Liver (tissue), 9 donors: Measurements from ENCODE around the gene SLC6A18. TPM values are rescaled to one million over a fixed set of nuclear protein-coding genes. Genes with fewer than 3 reads are reported as not detected.

ENCODE experiments used
- DNase-seq: peaks from one replicate; pipeline ENCODE4 v3.0.0-alpha.2; 2017; ENCODE audit warnings: low spot score
- H3K27ac ChIP-seq, 2 donors: one replicate each; pipeline ENCODE4 v1.7.0; 2013; ENCODE audit warnings: inconsistent platforms in 2 of 2, low read length in 2 of 2, control low read depth in 1 of 2, low read depth in 1 of 2, mild to moderate bottlenecking in 1 of 2
- H3K27me3 ChIP-seq, 4 donors: one replicate each; pipeline versions ENCODE4 v1.6.1 to v1.7.0; 2013; ENCODE audit warnings: low read length in 3 of 4, inconsistent platforms in 1 of 4, mild to moderate bottlenecking in 1 of 4, moderate library complexity in 1 of 4; ENCODE audit not compliant: control insufficient read depth in 4 of 4, insufficient read depth in 4 of 4
- H3K36me3 ChIP-seq, 4 donors: one replicate each; pipeline versions ENCODE4 v1.6.1 to v1.7.0; 2013; ENCODE audit warnings: low read length in 3 of 4, mild to moderate bottlenecking in 3 of 4, low read depth in 1 of 4, moderate library complexity in 1 of 4; ENCODE audit not compliant: control insufficient read depth in 4 of 4, insufficient read depth in 3 of 4
- H3K4me1 ChIP-seq, 4 donors: one replicate each; pipeline versions ENCODE4 v1.6.1 to v1.7.0; 2013; ENCODE audit warnings: low read length in 3 of 4, mild to moderate bottlenecking in 3 of 4, moderate library complexity in 1 of 4; ENCODE audit not compliant: control insufficient read depth in 4 of 4, insufficient read depth in 4 of 4
- H3K4me3 ChIP-seq, 3 donors: one replicate each; pipeline versions ENCODE4 v1.6.1 to v1.7.0; 2013; ENCODE audit warnings: low read length in 3 of 3, control low read depth in 1 of 3, low read depth in 1 of 3, mild to moderate bottlenecking in 1 of 3
- H3K9ac ChIP-seq, 2 donors: one replicate each; pipeline ENCODE4 v1.7.0; 2013; ENCODE audit warnings: low read length in 2 of 2, mild to moderate bottlenecking in 2 of 2, moderate library complexity in 2 of 2, control low read depth in 1 of 2, low read depth in 1 of 2
- H3K9me3 ChIP-seq, 4 donors: one replicate each; pipeline versions ENCODE4 v1.6.1 to v1.7.0; 2013; ENCODE audit warnings: low read length in 3 of 4; ENCODE audit not compliant: control insufficient read depth in 4 of 4
- CTCF ChIP-seq: fragments of 150-350 bp; IDR thresholded peaks from 2 replicates; pipeline ENCODE4 v1.5.1; 2017; ENCODE audit warnings: improper control_type of control experiment, low read depth, low read length; ENCODE audit not compliant: missing input control
- EGR1 ChIP-seq, 2 donors: IDR thresholded peaks; 2 replicates each; pipeline ENCODE4 v1.6.1; 2016 to 2018; ENCODE audit warnings: antibody characterized with exemption in 2 of 2, low read depth in 2 of 2
- FOXA1 ChIP-seq: IDR thresholded peaks from 2 replicates; pipeline ENCODE4 v1.6.1; 2016; ENCODE audit warnings: antibody characterized with exemption
- FOXA2 ChIP-seq: IDR thresholded peaks from 2 replicates; pipeline ENCODE4 v1.6.1; 2016; ENCODE audit warnings: antibody characterized with exemption
- GABPA ChIP-seq, 2 donors: IDR thresholded peaks in 1 of 2; conservative IDR thresholded peaks in 1 of 2; 2 replicates each; pipeline ENCODE4 v1.6.1; 2016; ENCODE audit warnings: antibody characterized with exemption in 2 of 2, mild to moderate bottlenecking in 1 of 2, moderate library complexity in 1 of 2
- HNF4A ChIP-seq, 2 donors: conservative IDR thresholded peaks; 2 replicates each; pipeline ENCODE4 v1.6.1; 2016; ENCODE audit warnings: antibody characterized with exemption in 2 of 2, mild to moderate bottlenecking in 2 of 2
- HNF4G ChIP-seq: IDR thresholded peaks from 2 replicates; pipeline ENCODE4 v1.6.1; 2016; ENCODE audit warnings: antibody characterized with exemption
- JUND ChIP-seq, 2 donors: IDR thresholded peaks; 2 replicates each; pipeline ENCODE4 v1.6.1; 2016; ENCODE audit warnings: antibody characterized with exemption in 2 of 2
- NR2F2 ChIP-seq: IDR thresholded peaks from 2 replicates; pipeline ENCODE4 v1.6.1; 2016; ENCODE audit warnings: antibody characterized with exemption
- RAD21 ChIP-seq, 2 donors: IDR thresholded peaks; 2 replicates each; pipeline ENCODE4 v1.6.1; 2016; ENCODE audit warnings: antibody characterized with exemption in 2 of 2, mild to moderate bottlenecking in 2 of 2
- REST ChIP-seq: IDR thresholded peaks from 2 replicates; pipeline ENCODE4 v1.6.1; 2016; ENCODE audit warnings: antibody characterized with exemption, mild to moderate bottlenecking
- RXRA ChIP-seq, 2 donors: IDR thresholded peaks; 2 replicates each; pipeline ENCODE4 v1.6.1; 2017 to 2018; ENCODE audit warnings: antibody characterized with exemption in 2 of 2, mild to moderate bottlenecking in 1 of 2
- SP1 ChIP-seq: IDR thresholded peaks from 2 replicates; pipeline ENCODE4 v1.6.1; 2018; ENCODE audit warnings: antibody characterized with exemption, mild to moderate bottlenecking
- ZBTB33 ChIP-seq: IDR thresholded peaks from 2 replicates; pipeline ENCODE4 v1.6.1; 2016; ENCODE audit warnings: antibody characterized with exemption
- WGBS: extraction: QIAGEN DNeasy Blood & Tissue Kit; methylation state at CpG from one replicate; pipeline ENCODE4 v1.1.7; 2013; 5-methylcytosine and 5-hydroxymethylcytosine counted together
- polyA plus RNA-seq, 2 donors: library from polyadenylated mRNA; stranded (reverse) in 1 of 2; unstranded in 1 of 2; fragments of 200-250 nt in 1 of 2; fragments of >200 nt in 1 of 2; fragmentation: Nextera tagmentation in 1 of 2; extraction: Ambion mirVana in 1 of 2; gene quantifications; one replicate each; pipeline versions ENCODE4 v1.2.1 to v1.2.3, GENCODE V29; 2013 to 2015
- total RNA-seq, 2 donors: library from RNA; depleted of rRNA; stranded (reverse); fragments of >200 nt; gene quantifications; one replicate each; pipeline ENCODE4 v1.2.3, GENCODE V29; 2014
- TF ChIP-seq, protein P1 (sequence below): IDR thresholded peaks from 2 replicates; pipeline ENCODE4 v1.6.1; 2016; ENCODE audit warnings: antibody characterized with exemption
- donor health status: healthy.
- donor health status: healthy.
- donor health status: healthy.
- donor health status: healthy.
- donor health status: healthy.

SLC6A18 gene
- total and polyA plus RNA-seq, 4 donors: not detected

GRCh38 chr5:1219098-1219767, 5.9 kb upstream of the SLC6A18 start:
- no peak overlapping the region for H3K9ac ChIP-seq
- no peaks in the 10 kb centered on the region for H3K36me3 ChIP-seq
- no peak overlapping the region for H3K27ac ChIP-seq
- H3K4me3 ChIP-seq: no peak overlapping the region
- H3K27me3 ChIP-seq: no peaks in the 10 kb centered on the region
- WGBS: 82% methylated on average over 38 of the region's 38 CpGs
- TF ChIP-seq SP1 (no peak), RXRA (IDR thresholded peaks at IDR 0.05) (no peak), EGR1 (IDR thresholded peaks at IDR 0.05; ENCODE audit: low read depth in 2 of 2) (no peak), REST (no peak), GABPA (IDR thresholded peaks at IDR 0.05 in 1 of 2, conservative IDR thresholded peaks at IDR 0.05 in 1 of 2) (no peak), HNF4G (no peak)
- peaks cover 0 to 2% (median 0%) of the 10 kb centered on the region in 4 donors for H3K9me3 ChIP-seq
- DNase-seq: no peak
- H3K4me1 ChIP-seq: no peaks in the 10 kb centered on the region

GRCh38 chr5:1219768-1220100, 5.4 kb upstream of the SLC6A18 start:
- Histone ChIP-seq H3K9ac (no peak overlapping the region), H3K4me3 (no peak overlapping the region), H3K4me1 (no peaks in the 10 kb centered on the region), H3K36me3 (no peaks in the 10 kb centered on the region), H3K9me3 (peaks cover 0 to 2% (median 0%) of the 10 kb centered on the region in 4 donors), H3K27ac (no peak overlapping the region), H3K27me3 (no peaks in the 10 kb centered on the region)
- 90% methylated on average over 11 of the region's 11 CpGs for WGBS
- no peak for DNase-seq
- TF ChIP-seq REST (no peak), FOXA1 (no peak), FOXA2 (no peak), RAD21 (IDR thresholded peaks at IDR 0.05) (no peak), JUND (IDR thresholded peaks at IDR 0.05) (no peak), HNF4A (conservative IDR thresholded peaks at IDR 0.05) (no peak), GABPA (IDR thresholded peaks at IDR 0.05 in 1 of 2, conservative IDR thresholded peaks at IDR 0.05 in 1 of 2) (no peak), SP1 (no peak), RXRA (IDR thresholded peaks at IDR 0.05) (no peak), CTCF (no peak), NR2F2 (no peak), ZBTB33 (no peak)
- TF ChIP-seq, protein P1, sequence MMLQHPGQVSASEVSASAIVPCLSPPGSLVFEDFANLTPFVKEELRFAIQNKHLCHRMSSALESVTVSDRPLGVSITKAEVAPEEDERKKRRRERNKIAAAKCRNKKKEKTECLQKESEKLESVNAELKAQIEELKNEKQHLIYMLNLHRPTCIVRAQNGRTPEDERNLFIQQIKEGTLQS: no peak
